Measurements from ENCODE around the gene ADGRG1.

ADGRG1 gene

DNA sequence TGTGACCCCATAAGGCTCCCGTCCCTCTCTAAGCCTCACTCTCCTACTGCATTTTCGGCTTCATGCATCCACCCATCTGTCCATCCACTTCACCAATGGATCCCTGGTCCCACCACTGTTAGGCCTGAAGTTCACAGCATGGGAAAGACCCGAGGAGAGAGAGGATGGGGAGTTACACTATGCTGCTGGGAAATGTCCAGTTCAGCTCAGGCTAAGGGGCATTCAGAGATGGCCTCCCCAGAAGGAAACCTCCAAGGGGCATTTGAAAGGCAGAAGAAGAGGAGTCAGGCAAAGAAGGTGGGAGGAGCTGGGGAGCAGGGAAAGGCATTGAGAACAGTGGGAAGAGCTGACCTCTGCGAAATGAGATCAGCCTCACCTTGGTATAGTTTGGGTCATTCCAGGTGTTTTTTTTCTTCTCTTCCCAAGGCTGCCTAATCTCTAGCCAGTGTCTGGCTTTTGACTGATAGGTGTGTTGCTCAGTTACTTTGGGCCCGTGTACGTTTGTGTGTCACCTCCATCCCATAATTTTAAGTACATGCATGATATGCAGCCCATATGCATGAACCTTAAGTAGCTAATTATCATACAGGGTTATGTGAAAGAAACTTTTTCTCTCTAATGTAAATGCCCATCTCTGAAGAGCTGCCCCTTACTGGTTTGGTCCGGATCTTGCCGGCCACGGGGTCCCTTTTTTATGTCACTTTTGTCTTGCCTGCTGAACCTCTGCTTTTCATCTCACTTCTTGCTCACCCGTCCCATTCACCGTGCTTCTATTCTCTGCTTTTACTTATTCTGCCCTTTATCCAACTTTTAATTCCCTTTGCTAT is 54.6 kb downstream of the ADGRG1 start:
- DNase-seq (ENCODE audit: low read depth in 4 of 4, low spot score in 1 of 4), result no peak

DNA sequence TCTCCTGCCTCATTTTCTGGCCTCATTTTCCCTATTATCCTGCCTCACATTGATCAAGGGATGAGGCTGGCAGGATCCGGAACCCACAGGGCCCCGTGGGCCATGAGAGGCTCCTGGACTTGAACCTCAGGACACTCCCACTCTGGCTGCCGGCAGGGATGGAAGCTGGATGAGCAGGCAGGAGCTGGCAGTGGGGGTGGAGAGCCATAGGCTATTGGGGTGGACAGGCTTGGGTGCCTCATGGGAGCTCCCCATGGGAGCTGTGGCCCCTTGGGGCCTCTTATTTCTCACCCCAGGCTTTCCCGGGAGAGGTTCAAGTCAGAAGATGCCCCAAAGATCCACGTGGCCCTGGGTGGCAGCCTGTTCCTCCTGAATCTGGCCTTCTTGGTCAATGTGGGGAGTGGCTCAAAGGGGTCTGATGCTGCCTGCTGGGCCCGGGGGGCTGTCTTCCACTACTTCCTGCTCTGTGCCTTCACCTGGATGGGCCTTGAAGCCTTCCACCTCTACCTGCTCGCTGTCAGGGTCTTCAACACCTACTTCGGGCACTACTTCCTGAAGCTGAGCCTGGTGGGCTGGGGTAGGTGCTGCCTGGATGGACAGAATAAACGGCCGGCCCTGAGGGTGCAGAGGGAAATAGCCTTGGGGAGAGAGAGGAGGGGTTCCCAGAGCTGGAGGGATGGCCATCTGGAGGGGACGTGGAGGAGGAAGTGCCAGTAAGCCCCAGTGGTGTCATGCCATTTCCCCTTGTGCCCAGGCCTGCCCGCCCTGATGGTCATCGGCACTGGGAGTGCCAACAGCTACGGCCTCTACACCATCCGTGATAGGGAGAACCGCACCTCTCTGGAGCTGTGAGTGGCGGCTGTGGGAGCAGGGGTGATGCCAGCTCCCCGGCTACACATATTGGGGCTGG is 55.5 kb downstream of the ADGRG1 start:
- no peak for DNase-seq (ENCODE audit: low read depth in 4 of 4, low spot score in 1 of 4)

DNA sequence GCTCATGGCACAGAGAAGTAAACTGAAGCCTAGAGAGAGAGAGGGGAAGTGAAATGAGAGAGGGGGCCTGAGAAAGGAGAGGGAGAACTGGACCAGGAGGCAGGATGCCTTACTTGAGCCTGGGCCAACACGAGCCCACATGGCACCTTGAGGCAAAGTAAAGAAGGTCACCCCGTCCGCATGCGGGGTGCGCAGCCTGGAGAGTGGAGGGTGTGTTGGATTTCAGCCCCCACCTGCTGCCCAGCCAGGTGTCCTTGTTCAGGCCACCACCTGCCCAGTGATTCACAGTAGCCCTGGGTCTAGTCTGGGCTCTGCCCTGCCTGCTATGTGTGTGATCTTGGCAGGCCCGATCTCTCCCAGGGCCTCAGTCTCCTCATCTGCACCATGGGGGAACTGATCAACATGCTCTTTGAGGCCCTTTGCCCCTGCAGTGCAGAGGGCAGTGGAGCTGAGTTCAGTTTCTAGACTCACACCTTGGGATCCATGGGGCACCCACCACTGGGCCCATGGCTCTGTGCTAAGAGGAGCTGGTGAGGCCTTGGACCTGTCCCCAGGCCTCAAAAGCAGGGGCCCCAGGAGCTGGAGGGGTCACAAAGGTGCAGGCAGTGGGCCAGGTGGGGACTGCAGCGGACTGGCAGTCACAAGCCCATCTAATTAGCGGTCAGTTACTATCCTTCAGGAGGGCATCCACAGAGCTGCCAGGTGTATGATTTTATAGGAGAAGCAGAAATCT is 56.4 kb downstream of the ADGRG1 start:
- DNase-seq (ENCODE audit: low read depth in 4 of 4, low spot score in 1 of 4), result no peak

DNA sequence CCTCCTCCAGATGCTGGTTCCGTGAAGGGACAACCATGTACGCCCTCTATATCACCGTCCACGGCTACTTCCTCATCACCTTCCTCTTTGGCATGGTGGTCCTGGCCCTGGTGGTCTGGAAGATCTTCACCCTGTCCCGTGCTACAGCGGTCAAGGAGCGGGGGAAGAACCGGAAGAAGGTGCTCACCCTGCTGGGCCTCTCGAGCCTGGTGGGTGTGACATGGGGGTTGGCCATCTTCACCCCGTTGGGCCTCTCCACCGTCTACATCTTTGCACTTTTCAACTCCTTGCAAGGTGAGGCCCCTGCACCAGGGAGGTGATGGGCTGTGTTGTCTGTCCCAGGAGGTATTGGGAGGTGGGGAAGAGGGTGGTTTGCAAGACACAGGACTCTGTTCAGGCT is 57.2 kb downstream of the ADGRG1 start:
- DNase-seq (ENCODE audit: low read depth in 4 of 4, low spot score in 1 of 4), result no peak

DNA sequence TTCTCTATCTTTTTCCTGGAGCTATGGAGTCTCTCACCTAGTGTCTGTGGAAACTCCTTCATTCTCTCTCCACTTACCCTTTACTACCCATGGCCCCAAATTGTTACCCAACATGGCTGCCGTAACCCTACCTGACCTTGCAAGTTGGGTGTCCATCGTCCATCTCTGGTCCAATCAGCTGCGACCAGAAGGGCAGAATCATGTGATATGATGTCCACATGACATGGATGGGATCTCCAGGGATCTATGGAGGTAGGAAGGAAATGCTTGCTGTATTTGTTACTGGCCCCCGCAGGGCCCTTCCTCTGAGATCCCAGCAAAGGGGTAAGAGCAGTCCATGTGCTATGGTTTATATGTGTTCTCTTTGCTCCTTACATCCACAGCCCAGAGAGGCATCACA is 58.1 kb downstream of the ADGRG1 start:
- DNase-seq (ENCODE audit: low read depth in 4 of 4, low spot score in 1 of 4), result no peak

DNA sequence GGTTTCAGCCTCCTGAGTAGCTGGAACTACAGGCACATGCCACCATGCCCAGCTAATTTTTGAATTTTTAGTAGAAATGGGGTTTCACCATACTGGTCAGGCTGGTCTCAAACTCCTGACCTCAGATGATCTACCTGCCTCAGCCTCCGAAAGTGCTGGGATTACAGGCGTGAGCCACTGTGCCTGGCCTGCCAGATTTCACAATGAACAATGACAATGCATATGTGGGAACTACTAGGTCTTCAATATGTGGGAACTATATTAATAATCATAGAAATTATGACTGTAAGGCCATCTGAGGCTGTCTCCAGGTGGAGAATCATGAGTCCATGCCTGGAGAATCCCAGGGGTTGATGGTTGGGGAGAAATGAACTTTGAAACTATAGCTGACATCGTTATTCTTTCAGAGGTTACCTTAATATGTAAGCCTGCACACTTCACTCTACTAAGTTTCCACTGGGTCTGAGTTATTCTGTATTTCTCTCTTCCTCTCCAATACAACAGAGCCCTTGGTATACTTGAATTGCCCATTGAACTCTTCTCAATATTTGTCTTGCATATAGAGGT is 59.0 kb downstream of the ADGRG1 start:
- DNase-seq (ENCODE audit: low read depth in 4 of 4, low spot score in 1 of 4), result no peak

DNA sequence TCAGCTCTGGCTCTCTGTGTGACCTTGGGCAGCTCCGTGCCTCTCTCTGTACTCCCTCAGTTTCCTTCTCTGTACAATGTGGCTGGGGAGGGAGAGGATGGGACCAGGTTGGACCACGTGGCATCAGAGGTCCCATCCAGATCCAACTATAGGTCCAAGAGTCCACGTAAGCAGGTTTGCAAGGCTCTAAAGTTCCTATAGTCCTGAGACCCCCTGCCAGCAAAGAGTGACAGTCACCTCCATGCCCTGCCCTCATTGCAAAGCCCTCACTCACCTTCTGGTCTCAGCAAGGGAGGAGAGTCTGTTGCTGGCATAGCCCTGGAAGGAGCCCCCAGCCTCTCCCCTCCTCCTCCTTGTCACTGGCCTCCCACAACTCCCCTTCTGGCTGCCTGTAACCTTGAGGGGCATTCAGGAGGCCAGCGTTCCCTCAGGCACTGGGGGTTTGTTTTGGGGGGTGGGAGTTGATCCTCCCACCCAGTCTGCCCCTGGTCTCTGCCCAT is 60.1 kb downstream of the ADGRG1 start:
- DNase-seq (ENCODE audit: low read depth in 4 of 4, low spot score in 1 of 4), result no peak

DNA sequence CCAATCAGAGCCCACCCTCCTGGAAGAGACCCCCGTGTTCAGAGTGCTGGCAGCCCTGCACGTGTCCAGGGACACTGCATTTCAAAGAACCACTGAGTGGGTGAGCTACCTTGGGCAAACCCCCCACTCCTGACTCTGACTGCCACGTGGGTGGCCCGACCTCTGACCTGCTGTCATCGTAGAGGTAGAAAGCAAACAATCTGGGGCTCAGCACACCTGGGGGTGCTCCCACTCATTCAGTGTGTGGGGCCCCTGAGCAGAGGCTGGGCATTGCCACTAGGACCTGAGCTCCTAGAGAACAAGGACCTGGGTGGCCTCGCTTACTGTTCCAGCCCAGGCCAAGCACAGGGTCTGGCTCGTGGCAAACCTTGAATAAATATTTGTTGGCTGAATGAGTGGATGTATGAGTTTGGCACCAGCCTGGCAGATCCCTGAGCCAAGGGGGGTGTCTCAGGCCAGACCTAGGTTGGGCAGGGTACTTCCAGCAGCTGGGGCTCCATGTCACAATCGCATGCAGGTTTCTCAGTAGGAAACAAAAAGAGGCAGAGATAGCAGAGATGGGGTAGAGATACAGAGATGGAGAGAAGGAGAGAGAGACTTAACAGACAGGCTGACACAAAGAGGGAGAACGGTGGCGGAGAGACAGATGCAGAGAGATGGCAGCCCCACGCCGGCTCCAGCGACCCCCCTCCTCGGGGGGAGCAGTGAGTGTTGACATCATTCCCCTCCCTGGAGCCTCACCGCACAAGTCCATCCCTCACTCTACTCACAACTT is 60.7 kb downstream of the ADGRG1 start:
- no peak for DNase-seq (ENCODE audit: low read depth in 4 of 4, low spot score in 1 of 4)

DNA sequence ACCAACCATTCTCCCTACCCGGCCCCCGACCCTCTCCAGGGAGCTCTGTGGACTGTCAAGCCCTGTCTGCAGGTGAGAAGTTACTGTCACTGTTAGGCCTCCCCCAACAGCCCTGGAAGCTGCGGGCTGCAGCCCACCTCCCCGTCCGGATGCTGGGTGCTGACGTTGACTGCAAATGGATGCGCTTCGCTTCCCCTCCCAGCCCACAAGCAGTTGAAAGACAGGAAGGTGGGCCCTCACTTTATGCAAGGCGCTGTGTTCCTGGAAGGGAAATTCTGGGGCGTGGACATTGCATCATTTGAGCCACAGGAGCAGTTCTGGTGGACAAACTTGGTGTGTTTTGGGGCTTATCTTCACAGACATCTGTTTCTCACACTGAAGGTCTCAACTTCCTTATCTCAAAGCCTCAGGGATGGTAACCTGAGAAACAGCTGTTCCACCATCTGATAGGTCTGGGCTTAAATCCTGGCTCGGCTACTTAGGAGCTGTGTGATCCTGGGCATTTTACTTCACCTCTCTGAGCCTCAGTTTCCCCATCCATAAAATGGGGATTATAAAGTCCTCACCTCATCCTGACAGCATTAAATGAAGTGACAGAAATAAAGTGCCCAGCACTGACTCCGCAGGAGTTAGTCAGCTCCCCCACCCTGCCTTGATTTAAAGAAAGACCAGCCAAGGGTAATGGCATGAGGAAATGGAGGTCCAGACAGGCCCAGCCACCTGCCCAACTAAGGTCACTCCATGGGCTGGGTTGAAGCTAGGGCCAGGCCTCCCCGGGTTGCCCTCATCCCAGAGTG is 61.5 kb downstream of the ADGRG1 start:
- DNase-seq (ENCODE audit: low read depth in 4 of 4, low spot score in 1 of 4), result no peak

DNA sequence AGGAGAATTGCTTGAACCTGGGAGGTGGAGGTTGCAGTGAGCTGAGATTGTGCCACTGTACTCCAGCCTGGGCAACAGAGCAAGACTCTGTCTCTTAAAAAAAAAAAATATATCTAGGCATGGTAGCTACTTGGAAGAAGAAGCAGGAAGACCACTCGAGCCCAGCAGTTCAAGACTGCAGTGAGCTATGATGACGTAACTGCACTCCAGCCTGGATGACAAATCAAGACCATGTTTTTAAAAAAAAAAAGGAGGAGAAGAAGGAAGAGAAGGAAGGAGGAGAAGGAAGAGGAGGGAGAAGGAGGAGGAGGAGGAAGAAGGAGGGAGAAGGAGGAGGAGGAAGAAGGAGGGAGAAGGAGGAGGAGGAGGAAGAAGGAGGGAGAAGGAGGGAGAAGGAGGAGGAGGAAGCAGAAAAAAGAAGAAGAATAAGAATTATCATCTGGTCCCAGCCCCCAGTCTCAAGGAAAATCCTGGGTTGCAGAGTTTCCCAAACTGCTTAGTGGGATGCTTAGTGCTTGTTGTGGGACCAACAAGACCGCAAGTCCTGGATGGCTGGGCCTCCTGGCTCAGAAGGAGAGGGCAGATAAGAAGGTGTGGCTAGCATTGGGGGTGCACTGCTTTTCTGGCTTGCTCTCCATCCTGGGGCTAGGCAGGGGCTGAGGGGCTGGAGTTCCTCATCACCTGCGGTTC is 62.5 kb downstream of the ADGRG1 start:
- DNase-seq (ENCODE audit: low read depth in 4 of 4, low spot score in 1 of 4), result no peak

DNA sequence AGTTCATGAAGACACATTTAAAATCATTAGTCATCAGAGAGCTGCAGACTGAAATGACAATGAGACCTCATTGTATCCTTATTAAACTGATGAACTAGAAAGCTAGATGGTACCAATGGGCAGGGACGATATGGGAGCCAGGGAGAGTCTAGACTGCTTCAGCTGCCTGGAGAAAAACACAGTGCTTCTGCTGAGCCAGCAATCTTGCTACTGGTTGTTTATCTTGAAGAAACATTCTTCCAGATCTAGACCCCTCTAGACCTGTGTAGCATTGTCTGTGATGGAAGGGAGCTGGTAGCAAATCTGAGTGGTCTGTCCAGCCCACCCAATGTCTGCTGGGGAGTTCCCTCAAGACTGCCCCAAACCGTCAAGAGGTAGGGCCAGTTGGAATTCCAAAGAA is 64.2 kb downstream of the ADGRG1 start:
- no peak for DNase-seq (ENCODE audit: low read depth in 4 of 4, low spot score in 1 of 4)

DNA sequence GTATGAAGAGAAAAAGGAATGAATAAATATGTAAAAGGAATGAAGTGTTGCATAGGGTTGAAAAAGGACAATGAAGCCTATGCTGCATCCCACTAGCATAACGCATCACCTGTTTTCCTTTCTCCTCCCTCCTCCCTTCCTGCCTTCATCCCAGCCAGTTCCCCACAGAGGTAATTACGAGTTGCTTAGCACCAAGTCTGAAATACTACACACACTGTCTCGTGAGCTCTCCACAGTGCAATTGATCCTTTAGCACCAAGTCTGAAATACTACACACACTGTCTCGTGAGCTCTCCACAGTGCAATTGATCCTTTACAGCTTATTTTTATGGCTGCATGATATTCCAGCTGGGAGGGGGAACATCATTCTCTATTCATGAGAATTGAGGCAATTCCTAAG is 65.1 kb downstream of the ADGRG1 start:
- DNase-seq (ENCODE audit: low read depth in 4 of 4, low spot score in 1 of 4), result no peak

DNA sequence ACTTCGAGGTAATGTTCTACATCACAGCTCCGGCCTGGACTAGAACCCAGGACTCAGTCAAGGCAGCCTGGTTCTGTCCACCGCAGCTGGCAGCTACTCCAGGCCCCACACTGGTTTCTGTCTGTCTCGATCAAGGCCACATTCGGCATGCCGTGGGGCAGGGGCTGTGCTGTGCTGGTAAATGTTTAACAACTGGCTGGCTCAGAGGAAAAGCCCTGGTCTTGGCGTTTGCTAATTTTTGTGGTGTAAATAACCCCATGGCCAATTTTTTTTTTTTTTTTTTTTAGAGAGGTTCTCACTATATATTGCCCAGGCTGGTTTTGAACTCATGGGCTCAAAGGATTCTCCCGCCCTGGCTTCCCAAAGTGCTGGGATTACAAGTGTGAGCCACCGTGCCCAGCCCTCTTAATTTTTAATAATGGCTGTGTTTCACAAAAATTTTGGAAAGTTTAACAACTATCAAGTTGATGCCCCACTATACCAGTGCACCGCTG is 65.8 kb downstream of the ADGRG1 start:
- DNase-seq (ENCODE audit: low read depth in 4 of 4, low spot score in 1 of 4), result no peak

DNA sequence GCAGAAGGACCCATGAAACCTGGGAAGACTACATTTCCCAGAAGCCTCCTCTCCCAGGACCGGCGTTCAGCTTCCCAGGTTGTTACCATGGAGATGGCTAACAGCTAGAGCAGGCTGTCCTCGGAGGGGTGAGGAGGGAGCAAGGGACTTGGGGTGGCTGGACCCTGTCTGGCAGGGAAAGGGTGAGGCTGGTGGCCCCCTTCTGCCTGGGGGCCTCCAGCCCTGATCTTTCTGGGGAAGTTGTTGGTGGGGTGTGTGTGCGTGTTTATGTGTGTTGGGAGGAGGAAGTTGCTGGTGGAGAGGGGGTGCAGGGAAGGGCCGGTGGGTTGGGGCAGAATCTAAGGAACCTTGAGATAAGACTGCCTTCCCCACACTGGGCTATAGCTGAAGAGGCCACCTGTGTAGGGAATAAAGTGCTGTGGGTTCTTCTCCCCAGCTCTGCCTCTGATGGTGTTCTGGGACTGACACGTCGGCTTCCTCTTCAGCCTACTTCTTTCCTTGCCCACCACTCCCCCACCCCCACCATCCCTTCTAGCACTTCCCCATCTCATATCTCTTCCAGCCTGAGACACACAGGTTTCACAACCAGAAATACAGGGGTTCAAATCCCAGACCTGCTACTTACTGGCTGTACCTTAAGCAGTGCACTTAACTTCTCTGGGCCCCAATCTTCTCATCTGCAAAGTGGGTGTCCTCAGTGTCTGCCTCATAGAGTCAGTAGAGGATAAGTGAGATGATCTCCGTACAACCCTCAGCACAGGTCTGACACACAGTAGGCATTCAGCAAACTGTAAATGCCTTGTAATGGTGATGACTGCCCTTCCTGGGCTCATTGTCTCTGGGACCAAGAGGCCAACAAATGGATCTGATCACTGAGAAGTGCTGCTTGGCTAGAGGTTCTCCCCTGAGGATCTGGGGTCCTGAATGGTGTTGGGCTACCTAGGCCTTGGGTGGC is 66.6 kb downstream of the ADGRG1 start, which contains the start of gene DRC7:
Gene DRC7, plus strand, starts transcription at position 82 of the 955 bp plus-strand sequence. CDS start 3,144 bp downstream, outside the sequence.
- peak in 1 of 4 experiments; percentile 5 for DNase-seq (ENCODE audit: low read depth in 4 of 4, low spot score in 1 of 4)

DNA sequence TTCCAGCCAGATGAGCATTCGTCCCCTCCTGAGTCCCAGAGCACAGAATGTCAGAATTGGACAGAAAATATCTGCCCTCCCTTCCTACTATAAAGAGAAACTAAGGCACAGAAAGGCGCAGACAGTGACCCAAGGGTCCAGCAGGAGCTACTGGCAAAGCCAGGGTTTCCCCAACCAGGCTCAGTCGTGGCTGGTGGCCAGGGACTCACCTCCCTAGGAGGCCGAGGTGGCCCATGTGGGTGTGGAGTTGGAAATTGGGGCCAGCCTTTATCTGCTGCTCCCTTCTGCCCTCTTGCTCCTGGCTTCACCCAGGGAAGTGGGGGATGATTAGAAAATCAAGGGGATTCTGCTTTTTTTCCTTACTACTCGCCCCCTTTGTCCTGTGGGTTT is 67.2 kb downstream of the ADGRG1 start:
- no peak for DNase-seq (ENCODE audit: low read depth in 4 of 4, low spot score in 1 of 4)

DNA sequence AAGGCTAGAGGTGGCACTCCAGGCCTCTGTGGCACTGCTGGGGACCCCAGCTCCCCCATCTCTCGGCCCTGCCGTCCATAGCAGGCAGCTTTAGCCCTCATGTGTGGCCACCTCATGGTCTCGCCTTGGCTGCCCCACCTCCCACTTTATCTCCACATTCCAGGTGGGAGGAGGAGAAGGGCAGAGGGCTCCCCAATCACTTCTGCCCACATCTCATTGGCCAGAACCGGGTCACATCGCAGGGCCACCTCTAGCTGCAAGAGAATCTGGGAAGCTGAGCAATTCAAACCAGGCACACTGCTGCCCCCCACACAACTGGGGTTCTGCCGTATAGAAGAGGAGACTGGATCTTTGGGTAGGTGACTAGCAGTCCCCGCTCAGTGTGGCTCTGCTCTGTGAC is 67.8 kb downstream of the ADGRG1 start:
- no peak for DNase-seq (ENCODE audit: low read depth in 4 of 4, low spot score in 1 of 4)

DNA sequence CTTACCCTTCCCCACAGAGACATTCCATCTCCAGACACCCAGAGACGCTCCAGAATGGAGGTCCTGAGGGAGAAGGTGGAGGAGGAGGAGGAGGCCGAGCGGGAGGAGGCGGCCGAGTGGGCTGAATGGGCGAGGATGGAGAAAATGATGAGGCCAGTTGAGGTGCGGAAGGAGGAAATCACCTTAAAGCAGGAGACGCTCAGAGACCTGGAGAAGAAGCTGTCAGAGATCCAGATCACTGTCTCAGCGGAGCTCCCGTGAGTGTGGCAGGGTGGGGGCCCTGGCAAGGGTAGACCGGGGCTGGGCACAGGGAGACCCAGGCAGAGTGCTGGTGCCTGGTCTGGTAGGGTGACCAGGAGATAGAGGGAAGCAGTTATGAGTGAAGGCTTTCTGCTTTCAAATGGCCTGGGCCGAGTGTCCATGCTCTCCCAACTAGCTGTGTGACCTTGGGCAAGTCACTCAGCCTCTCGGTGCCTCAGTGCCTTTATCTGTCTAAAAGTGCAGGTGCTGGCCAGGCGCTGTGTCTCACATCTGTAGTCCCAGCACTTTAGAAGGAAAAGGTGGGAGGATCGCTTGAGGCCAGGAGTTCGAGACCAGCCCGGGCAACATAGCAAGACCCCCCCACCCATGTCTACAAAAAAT is 69.6 kb downstream of the ADGRG1 start:
- DNase-seq (ENCODE audit: low read depth in 4 of 4, low spot score in 1 of 4), result no peak

Data from stimulated activated CD4-positive, alpha-beta T cell treated with anti-CD3 and anti-CD28 coated beads, Interleukin-1b, Interleukin-23, amount 100 ng/mL, for 24 hours (primary cell).